ENCODE measurements around the gene TFF1.

Gene TFF1

GRCh38 chr21:42384156-42384945 is 18.0 kb upstream of the TFF1 start:
- H3K36me3 ChIP-seq (ENCODE audit: insufficient read depth, low read length) = no peaks in the 10 kb centered on the region
- no peaks in the 10 kb centered on the region for H3F3A ChIP-seq (ENCODE audit: low read depth)
- no peak overlapping the region for H3K4me2 ChIP-seq (ENCODE audit: low read depth, low read length, poor library complexity, severe bottlenecking)
- no peak overlapping the region for H3K9ac ChIP-seq (ENCODE audit: low read depth, low read length, poor library complexity, severe bottlenecking)
- no peaks in the 10 kb centered on the region for H4K20me1 ChIP-seq (ENCODE audit: insufficient read depth, low read length, poor library complexity, severe bottlenecking)
- H3K4me3 ChIP-seq (ENCODE audit: low read length, poor library complexity, severe bottlenecking) = no peak overlapping the region
- H3K4me1 ChIP-seq (ENCODE audit: insufficient read depth, low read length, poor library complexity, severe bottlenecking) = peaks cover 46% of the 10 kb centered on the region
- no peak overlapping the region for H2AFZ ChIP-seq (ENCODE audit: low read length)
- no peaks in the 10 kb centered on the region for H3K9me2 ChIP-seq (replicated peaks; ENCODE audit: low read depth, low read length)
- H3K27me3 ChIP-seq (ENCODE audit: insufficient read depth, low read length, poor library complexity, severe bottlenecking) = no peaks in the 10 kb centered on the region
- no peak for TF ChIP-seq EZH2phosphoT487 (IDR thresholded peaks at IDR 0.05; ENCODE audit: borderline replicate concordance)
- TF ChIP-seq CTCF (conservative IDR thresholded peaks at IDR 0.05; ENCODE audit: low read length) = 0 out of 2 replicates have a peak, but pooled peaks have one; percentile 10
- H3K79me2 ChIP-seq (ENCODE audit: insufficient read depth, low read length) = no peaks in the 10 kb centered on the region
- peaks cover 14% of the 10 kb centered on the region; the same call in 1 of the 2 replicates for H3K9me3 ChIP-seq (ENCODE audit: insufficient read depth, low read depth, low read length)

GRCh38 chr21:42383331-42383730 is 17.0 kb upstream of the TFF1 start:
- Histone ChIP-seq H3K27me3 (ENCODE audit: insufficient read depth, low read length, poor library complexity, severe bottlenecking) (no peaks in the 10 kb centered on the region), H2AFZ (ENCODE audit: low read length) (no peak overlapping the region), H3K9me2 (replicated peaks; ENCODE audit: low read depth, low read length) (no peaks in the 10 kb centered on the region), H3K9me3 (ENCODE audit: insufficient read depth, low read depth, low read length) (peaks cover 14% of the 10 kb centered on the region; the same call in 1 of the 2 replicates), H3K79me2 (ENCODE audit: insufficient read depth, low read length) (no peaks in the 10 kb centered on the region), H3F3A (ENCODE audit: low read depth) (no peaks in the 10 kb centered on the region), H3K36me3 (ENCODE audit: insufficient read depth, low read length) (no peaks in the 10 kb centered on the region), H3K4me3 (ENCODE audit: low read length, poor library complexity, severe bottlenecking) (no peak overlapping the region), H3K4me2 (ENCODE audit: low read depth, low read length, poor library complexity, severe bottlenecking) (no peak overlapping the region), H4K20me1 (ENCODE audit: insufficient read depth, low read length, poor library complexity, severe bottlenecking) (no peaks in the 10 kb centered on the region), H3K4me1 (ENCODE audit: insufficient read depth, low read length, poor library complexity, severe bottlenecking) (peaks cover 36% of the 10 kb centered on the region), H3K9ac (ENCODE audit: low read depth, low read length, poor library complexity, severe bottlenecking) (no peak overlapping the region)
- no peak for TF ChIP-seq EZH2phosphoT487 (IDR thresholded peaks at IDR 0.05; ENCODE audit: borderline replicate concordance)

GRCh38 chr21:42382915-42383314 is 16.6 kb upstream of the TFF1 start:
- H3F3A ChIP-seq (ENCODE audit: low read depth) = no peaks in the 10 kb centered on the region
- no peak overlapping the region for H3K4me2 ChIP-seq (ENCODE audit: low read depth, low read length, poor library complexity, severe bottlenecking)
- H3K79me2 ChIP-seq (ENCODE audit: insufficient read depth, low read length) = no peaks in the 10 kb centered on the region
- H2AFZ ChIP-seq (ENCODE audit: low read length) = no peak overlapping the region
- peaks cover 33% of the 10 kb centered on the region for H3K4me1 ChIP-seq (ENCODE audit: insufficient read depth, low read length, poor library complexity, severe bottlenecking)
- no peak overlapping the region for H3K9ac ChIP-seq (ENCODE audit: low read depth, low read length, poor library complexity, severe bottlenecking)
- H3K9me3 ChIP-seq (ENCODE audit: insufficient read depth, low read depth, low read length) = peaks cover 14% of the 10 kb centered on the region; the same call in 1 of the 2 replicates
- H3K4me3 ChIP-seq (ENCODE audit: low read length, poor library complexity, severe bottlenecking) = no peak overlapping the region
- H3K36me3 ChIP-seq (ENCODE audit: insufficient read depth, low read length) = no peaks in the 10 kb centered on the region
- TF ChIP-seq EZH2phosphoT487 (IDR thresholded peaks at IDR 0.05; ENCODE audit: borderline replicate concordance) (no peak), CTCF (conservative IDR thresholded peaks at IDR 0.05; ENCODE audit: low read length) (no peak)
- no peaks in the 10 kb centered on the region for H4K20me1 ChIP-seq (ENCODE audit: insufficient read depth, low read length, poor library complexity, severe bottlenecking)
- H3K27me3 ChIP-seq (ENCODE audit: insufficient read depth, low read length, poor library complexity, severe bottlenecking) = no peaks in the 10 kb centered on the region
- no peaks in the 10 kb centered on the region for H3K9me2 ChIP-seq (replicated peaks; ENCODE audit: low read depth, low read length)

Data from Loucy (cell line).